ENCODE data around the gene UBE2C. TPM values are rescaled to one million over a fixed set of nuclear protein-coding genes. Genes with fewer than 3 reads are reported as not detected.
A peak's percentile ranks its signal among the peaks of the same experiment; 100 is the strongest.
"Not testable (repeated sequence)": the region's sequence is repeated elsewhere in the genome, so short reads cannot be mapped to it uniquely, and the experiment has no call there.

UBE2C gene
- total RNA-seq, 2 experiments from 2014 or later: 251 to 261 TPM

DNA sequence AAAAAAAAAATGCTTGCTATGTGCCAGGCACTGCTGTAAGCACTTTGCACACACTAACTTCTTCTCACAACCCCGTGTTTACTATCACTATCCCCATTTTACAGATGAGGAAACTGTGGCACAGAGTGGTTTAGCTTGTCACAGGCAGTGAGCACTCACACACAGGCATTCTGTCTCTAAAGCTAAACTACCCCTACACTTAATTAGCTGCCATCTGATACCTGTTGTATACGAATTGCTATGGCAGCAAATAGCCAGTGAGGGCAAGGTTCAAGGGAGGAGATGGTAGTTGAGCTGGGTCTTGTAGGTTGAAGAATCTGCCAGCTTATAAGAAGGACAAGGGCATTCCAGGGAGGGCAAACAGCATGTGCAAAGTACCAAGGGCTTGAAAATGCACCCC lies 9.5 kb downstream of the UBE2C start:
- ChIA-PET POLR2A (interaction anchor here (1.2 to 1.8 kb wide), 3 partner anchors 9 to 113 kb away, joined by 4 to 16 read pairs (median 9); partner anchors contain the start of genes PCIF1 and UBE2C), CTCF (interaction anchor here (0.8 to 1.8 kb wide), 6 partner anchors 9 to 148 kb away, joined by 3 to 7 read pairs (median 5); no protein-coding TSS in a partner anchor)
- DNase-seq: no peak
- peaks cover 18% of the 10 kb centered on the region for H3K4me1 Mint-ChIP-seq (ENCODE audit: low read depth)
- H3K27me3 Mint-ChIP-seq (ENCODE audit: low read depth): peaks cover 26% of the 10 kb centered on the region
- H3K9me3 Mint-ChIP-seq (ENCODE audit: insufficient read depth): no peaks in the 10 kb centered on the region
- H3K36me3 Mint-ChIP-seq (ENCODE audit: low read depth): peaks cover 8% of the 10 kb centered on the region
- no peak for ATAC-seq
- no peak overlapping the region for H3K27ac Mint-ChIP-seq
- H3K4me3 Mint-ChIP-seq: no peak overlapping the region

DNA sequence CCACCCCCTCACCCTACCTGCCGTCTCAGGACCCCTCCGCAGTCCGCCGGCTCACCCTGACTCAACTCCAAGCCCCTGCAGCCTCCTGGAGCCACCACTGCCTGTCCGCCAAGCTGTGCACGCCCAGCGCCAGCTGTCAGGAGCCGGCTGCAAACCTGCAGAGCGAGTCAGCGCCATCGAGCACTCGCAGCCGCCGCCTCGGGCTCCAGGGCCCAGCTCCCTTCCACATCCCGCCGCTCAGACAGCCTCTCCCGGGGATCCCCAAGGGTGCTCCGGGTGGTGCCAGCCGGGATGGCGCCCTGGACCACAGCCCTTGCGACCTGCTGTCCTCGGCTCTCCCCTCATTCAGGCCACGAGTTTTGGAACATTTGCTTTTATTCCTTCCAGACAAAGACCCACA lies 10.4 kb downstream of the UBE2C start:
- ChIA-PET POLR2A (interaction anchor here (1.2 to 1.8 kb wide), 3 partner anchors 10 to 112 kb away, joined by 4 to 16 read pairs (median 9); partner anchors contain the start of genes PCIF1 and UBE2C), CTCF (interaction anchor here (0.8 to 1.7 kb wide), 5 partner anchors 9 to 147 kb away, joined by 3 to 5 read pairs (median 5); no protein-coding TSS in a partner anchor)
- H3K27ac Mint-ChIP-seq: no peak overlapping the region
- ATAC-seq: peak; percentile 27
- no peak overlapping the region for H3K4me3 Mint-ChIP-seq
- no peak for DNase-seq
- peaks cover 26% of the 10 kb centered on the region for H3K27me3 Mint-ChIP-seq (ENCODE audit: low read depth)
- no peaks in the 10 kb centered on the region for H3K9me3 Mint-ChIP-seq (ENCODE audit: insufficient read depth)
- H3K4me1 Mint-ChIP-seq (ENCODE audit: low read depth): peaks cover 18% of the 10 kb centered on the region
- peaks cover 2% of the 10 kb centered on the region for H3K36me3 Mint-ChIP-seq (ENCODE audit: low read depth)

DNA sequence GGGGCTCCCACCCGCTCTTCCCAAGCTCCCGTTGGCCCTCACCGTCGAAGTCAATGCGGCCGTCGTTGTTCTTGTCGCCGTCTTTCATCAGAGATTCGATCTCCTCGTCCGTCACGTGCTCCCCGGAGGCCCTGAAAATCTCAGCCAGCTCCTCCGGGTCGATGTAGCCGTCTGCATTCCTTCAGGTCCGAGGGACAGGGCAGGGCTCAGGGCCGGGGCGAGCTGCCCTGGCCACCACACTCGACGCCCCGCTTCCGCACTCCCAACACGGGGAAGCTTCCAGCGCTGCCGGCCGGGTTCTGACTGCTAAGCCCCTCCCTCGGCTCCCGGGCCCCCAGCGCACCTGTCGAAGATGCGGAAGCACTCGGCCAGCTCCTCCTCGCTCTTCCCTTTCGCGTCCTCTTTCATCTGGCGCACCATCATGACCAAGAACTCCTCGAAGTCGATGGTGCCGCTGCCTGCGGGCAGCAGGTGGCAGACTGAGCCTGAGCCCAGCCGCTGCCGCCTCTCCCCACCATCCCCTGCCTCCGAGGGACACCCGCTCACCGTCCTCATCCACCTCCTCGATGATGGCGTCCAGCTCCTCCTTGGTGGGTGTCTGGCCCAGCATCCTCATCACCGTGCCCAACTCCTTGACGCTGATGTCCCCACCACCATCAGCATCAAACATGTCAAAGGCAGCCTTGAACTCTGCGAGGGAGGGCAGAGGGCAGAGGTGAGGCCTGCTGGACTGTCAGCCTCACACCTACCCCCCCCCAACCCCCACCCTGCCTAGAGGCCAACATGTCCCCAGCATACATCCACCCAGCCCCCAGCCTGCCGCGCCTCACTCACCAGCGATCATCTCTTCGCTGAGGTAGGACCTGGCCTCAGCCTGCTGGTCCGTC lies 11.7 kb downstream of the UBE2C start:
- Mint-ChIP-seq H3K4me1 (ENCODE audit: low read depth) (peaks cover 18% of the 10 kb centered on the region), H3K27me3 (ENCODE audit: low read depth) (peaks cover 26% of the 10 kb centered on the region), H3K36me3 (ENCODE audit: low read depth) (peaks cover 2% of the 10 kb centered on the region), H3K4me3 (peak overlapping the region; percentile 60), H3K27ac (no peak overlapping the region), H3K9me3 (ENCODE audit: insufficient read depth) (no peaks in the 10 kb centered on the region)
- ChIA-PET CTCF (interaction anchor here (0.6 to 2.1 kb wide), 22 partner anchors 8 to 146 kb away, joined by 3 to 11 read pairs (median 4); partner anchors contain the start of genes PCIF1, SNX21 and SPATA25), POLR2A (interaction anchor here (0.8 to 2.5 kb wide), 4 partner anchors 11 to 110 kb away, joined by 3 to 10 read pairs (median 4); partner anchors contain the start of genes ACOT8, PCIF1 and ZSWIM3)
- DNase-seq (peak; percentile 63), ATAC-seq (peak; percentile 77)

GRCh38 chr20:45826381-45827019 lies 14.1 kb downstream of the UBE2C start:
- H3K27me3 Mint-ChIP-seq (ENCODE audit: low read depth): peaks cover 27% of the 10 kb centered on the region
- ChIA-PET CTCF (interaction anchor here (1.5 to 2.2 kb wide), 2 partner anchors 27 to 144 kb away, joined by 4 to 8 read pairs; no protein-coding TSS in a partner anchor), POLR2A (interaction anchor here (0.7 to 2.1 kb wide), 2 partner anchors 10 to 31 kb away, joined by 3 to 7 read pairs; no protein-coding TSS in a partner anchor)
- H3K4me3 Mint-ChIP-seq: no peak overlapping the region
- peaks cover 18% of the 10 kb centered on the region for H3K4me1 Mint-ChIP-seq (ENCODE audit: low read depth)
- DNase-seq (no peak), ATAC-seq (no peak)
- H3K27ac Mint-ChIP-seq: no peak overlapping the region
- no peaks in the 10 kb centered on the region for H3K36me3 Mint-ChIP-seq (ENCODE audit: low read depth)
- H3K9me3 Mint-ChIP-seq (ENCODE audit: insufficient read depth): no peaks in the 10 kb centered on the region

GRCh38 chr20:45827030-45827652 lies 14.7 kb downstream of the UBE2C start, which contains the start of gene TNNC2:
Gene TNNC2 (minus strand): TSS chr20:45827312. CDS start chr20:45827248, 64 bp downstream.
- POLR2A ChIA-PET: interaction anchor here (2.1 kb wide), 1 partner anchor 10 kb away, joined by 7 read pairs; no protein-coding TSS in a partner anchor
- DNase-seq: no peak
- no peak for ATAC-seq
- H3K27ac Mint-ChIP-seq: no peak within 1 kb of the TSS
- peaks cover 18% of the 10 kb centered on the region for H3K4me1 Mint-ChIP-seq (ENCODE audit: low read depth)
- CTCF ChIA-PET: interaction anchor here (2.2 kb wide), 1 partner anchor 143 kb away, joined by 8 read pairs; no protein-coding TSS in a partner anchor
- H3K4me3 Mint-ChIP-seq: no peak within 1 kb of the TSS
- peaks cover 24% of the 10 kb centered on the region for H3K27me3 Mint-ChIP-seq (ENCODE audit: low read depth)
- H3K9me3 Mint-ChIP-seq (ENCODE audit: insufficient read depth): no peaks in the 10 kb centered on the region
- no peaks in the 10 kb centered on the region for H3K36me3 Mint-ChIP-seq (ENCODE audit: low read depth)

GRCh38 chr20:45827712-45828111 lies 15.3 kb downstream of the UBE2C start:
- Mint-ChIP-seq H3K4me1 (ENCODE audit: low read depth) (peaks cover 18% of the 10 kb centered on the region), H3K36me3 (ENCODE audit: low read depth) (no peaks in the 10 kb centered on the region), H3K9me3 (ENCODE audit: insufficient read depth) (no peaks in the 10 kb centered on the region), H3K27ac (no peak overlapping the region), H3K4me3 (no peak overlapping the region), H3K27me3 (ENCODE audit: low read depth) (peaks cover 20% of the 10 kb centered on the region)
- ATAC-seq (no peak), DNase-seq (no peak)
- CTCF ChIA-PET: interaction anchor here (2.2 kb wide), 1 partner anchor 143 kb away, joined by 8 read pairs; no protein-coding TSS in a partner anchor
- POLR2A ChIA-PET: no interaction called here

DNA sequence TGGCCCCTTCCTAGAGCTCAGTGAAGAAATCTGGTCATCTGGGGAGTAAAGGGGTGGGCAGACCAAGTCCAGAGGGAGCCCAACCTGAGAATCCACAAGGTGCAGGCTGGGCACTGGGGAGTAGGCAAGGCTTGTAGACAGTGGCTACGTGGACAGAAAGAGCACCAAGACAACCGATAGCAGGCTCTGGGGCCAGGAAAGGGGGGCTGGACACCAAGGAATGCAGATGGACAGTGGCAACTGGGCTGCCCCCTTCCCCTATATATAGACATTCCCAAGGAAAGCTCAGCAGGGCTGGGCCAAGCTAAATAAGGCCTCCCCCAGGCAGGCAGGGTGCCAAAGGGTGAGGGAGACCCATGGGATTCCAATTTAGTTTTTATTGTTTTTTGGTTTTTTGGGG lies 16.1 kb downstream of the UBE2C start:
- ChIA-PET POLR2A (interaction anchor here (0.6 kb wide), 1 partner anchor 16 kb away, joined by 3 read pairs; no protein-coding TSS in a partner anchor), CTCF (no interaction called here)
- ATAC-seq (no peak), DNase-seq (no peak)
- no peak overlapping the region for H3K4me3 Mint-ChIP-seq
- no peak overlapping the region for H3K27ac Mint-ChIP-seq
- peaks cover 18% of the 10 kb centered on the region for H3K4me1 Mint-ChIP-seq (ENCODE audit: low read depth)
- H3K36me3 Mint-ChIP-seq (ENCODE audit: low read depth): no peaks in the 10 kb centered on the region
- H3K9me3 Mint-ChIP-seq (ENCODE audit: insufficient read depth): no peaks in the 10 kb centered on the region
- peaks cover 14% of the 10 kb centered on the region for H3K27me3 Mint-ChIP-seq (ENCODE audit: low read depth)

GRCh38 chr20:45829673-45830106 lies 17.2 kb downstream of the UBE2C start:
- H3K9me3 Mint-ChIP-seq (ENCODE audit: insufficient read depth); ATAC-seq; H3K27ac Mint-ChIP-seq; DNase-seq; H3K36me3 Mint-ChIP-seq (ENCODE audit: low read depth); H3K4me3 Mint-ChIP-seq; CTCF ChIA-PET; H3K27me3 Mint-ChIP-seq (ENCODE audit: low read depth); POLR2A ChIA-PET: not testable (repeated sequence)
- H3K4me1 Mint-ChIP-seq (ENCODE audit: low read depth): peaks cover 12% of the 10 kb centered on the region

GRCh38 chr20:45832619-45833018 lies 20.2 kb downstream of the UBE2C start:
- Mint-ChIP-seq H3K27me3 (ENCODE audit: low read depth) (peaks cover 3% of the 10 kb centered on the region), H3K4me1 (ENCODE audit: low read depth) (peaks cover 13% of the 10 kb centered on the region), H3K27ac (no peak overlapping the region), H3K36me3 (ENCODE audit: low read depth) (no peaks in the 10 kb centered on the region), H3K9me3 (ENCODE audit: insufficient read depth) (no peaks in the 10 kb centered on the region), H3K4me3 (no peak overlapping the region)
- ChIA-PET POLR2A (interaction anchor here (1.0 to 2.4 kb wide), 3 partner anchors 16 to 25 kb away, joined by 5 to 12 read pairs (median 9); partner anchors contain the start of genes ACOT8 and ZSWIM3), CTCF (interaction anchor here (1.3 to 1.7 kb wide), 3 partner anchors 8 to 33 kb away, joined by 4 to 9 read pairs (median 7); no protein-coding TSS in a partner anchor)
- ATAC-seq (no peak), DNase-seq (no peak)

DNA sequence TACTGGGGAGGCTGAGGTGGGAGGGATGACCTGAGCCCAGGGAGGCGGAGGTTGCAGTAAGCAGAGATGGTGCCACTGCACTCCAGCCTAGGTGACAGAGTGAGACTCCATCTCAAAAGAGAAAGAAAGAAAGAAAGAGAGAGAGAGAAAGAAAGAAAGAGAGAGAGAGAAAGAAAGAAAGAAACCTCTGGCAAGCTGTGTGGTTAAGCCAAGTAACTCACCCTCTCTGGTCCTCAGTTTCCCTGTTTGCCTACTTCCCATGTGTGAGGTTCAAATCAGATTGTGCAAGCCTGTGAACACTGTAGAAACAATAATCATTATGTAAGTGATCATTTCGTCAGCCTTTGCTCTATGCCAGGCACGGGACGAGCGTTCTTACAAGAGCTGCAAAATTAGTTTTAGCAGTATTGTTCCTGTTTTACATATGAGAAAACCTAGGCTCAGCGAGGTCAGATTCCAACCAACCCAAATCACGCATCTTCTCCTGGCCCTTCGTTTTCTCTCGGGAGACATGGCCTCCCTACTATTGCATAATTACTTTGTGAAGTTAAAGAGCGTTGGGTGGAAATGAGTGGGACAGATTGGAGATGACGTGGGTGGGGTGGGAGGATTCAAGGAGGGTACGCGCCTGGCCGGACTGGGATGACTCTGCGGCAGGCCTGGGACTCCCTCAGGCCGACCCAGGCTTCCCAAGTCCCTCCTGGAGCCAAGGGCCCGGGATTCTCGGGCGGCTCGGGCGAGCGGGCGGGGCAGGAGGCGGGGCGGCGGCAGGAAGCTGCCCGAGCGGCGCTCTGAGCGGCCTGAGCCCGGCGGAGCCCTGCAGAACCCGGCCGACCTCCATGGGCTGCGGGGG lies 20.8 kb downstream of the UBE2C start, which contains the start of gene SNX21:
Gene SNX21, plus strand, starts transcription at position 770 of the 853 bp plus-strand sequence. CDS start 121 bp downstream, outside the sequence.
- peak within 1 kb of the TSS; percentile 18 for H3K27ac Mint-ChIP-seq
- CTCF ChIA-PET: interaction anchor here (0.6 to 1.7 kb wide), 5 partner anchors 9 to 154 kb away, joined by 3 to 9 read pairs (median 5); no protein-coding TSS in a partner anchor
- H3K9me3 Mint-ChIP-seq (ENCODE audit: insufficient read depth): no peaks in the 10 kb centered on the region
- H3K27me3 Mint-ChIP-seq (ENCODE audit: low read depth): peaks cover 3% of the 10 kb centered on the region
- POLR2A ChIA-PET: interaction anchor here (1.3 to 2.4 kb wide), 3 partner anchors 17 to 58 kb away, joined by 3 to 12 read pairs (median 9); partner anchors contain the start of genes ACOT8, CTSA, NEURL2 and ZSWIM3
- peaks cover 13% of the 10 kb centered on the region for H3K4me1 Mint-ChIP-seq (ENCODE audit: low read depth)
- DNase-seq (peak; percentile 29), ATAC-seq (peak; percentile 88)
- peak within 1 kb of the TSS; percentile 70 for H3K4me3 Mint-ChIP-seq
- H3K36me3 Mint-ChIP-seq (ENCODE audit: low read depth): no peaks in the 10 kb centered on the region

All from activated CD8-positive, alpha-beta T cell treated with anti-CD3 and anti-CD28 coated beads, Interleukin-2, amount 10 ng/mL, durations not matched to agents 7 days and 5 days (primary cell).